K562 (cell line): Measurements from ENCODE around the gene DNAJB6. TPM values are rescaled to one million over a fixed set of nuclear protein-coding genes. Genes with fewer than 3 reads are reported as not detected.

ENCODE experiments used
- AFF1 ChIP-seq, 2 experiments: fragments of 450-650 bp; IDR thresholded peaks; 2 replicates each; pipeline ENCODE4 v1.6.1; 2018; ENCODE audit warnings: mild to moderate bottlenecking in 2 of 2, low read depth in 1 of 2; ENCODE audit not compliant: partially characterized antibody in 2 of 2
- CEBPB ChIP-seq: fragments of 450-650 bp; IDR thresholded peaks from 2 replicates; pipeline ENCODE4 v1.6.1; 2016; ENCODE audit warnings: missing genetic modification characterization, missing compliant biosample characterization
- ETV1 ChIP-seq: fragments of 450-650 bp; conservative IDR thresholded peaks from 2 replicates; pipeline ENCODE4 v1.6.1; 2016; ENCODE audit warnings: missing genetic modification characterization, control low read depth, low read depth, missing compliant biosample characterization
- PBX2 ChIP-seq, 2 experiments: IDR thresholded peaks in 1 of 2; conservative IDR thresholded peaks in 1 of 2; 2 replicates each; pipeline ENCODE4 v1.6.1; 2016; ENCODE audit warnings: low read depth in 2 of 2, mild to moderate bottlenecking in 1 of 2, missing compliant biosample characterization in 1 of 2, missing genetic modification characterization in 1 of 2, moderate library complexity in 1 of 2
- SMARCA4 ChIP-seq: fragments of 450-650 bp; IDR thresholded peaks from 2 replicates; pipeline ENCODE4 v1.6.1; 2016
- TCF7L2 ChIP-seq: fragments of 150-350 bp; IDR thresholded peaks from 2 replicates; pipeline ENCODE4 v1.6.1; 2016; ENCODE audit warnings: low read depth, mild to moderate bottlenecking, low read length, moderate library complexity
- THRAP3 ChIP-seq: fragments of 450-650 bp; IDR thresholded peaks from 2 replicates; pipeline ENCODE4 v1.6.1; 2016; ENCODE audit warnings: mild to moderate bottlenecking, inconsistent platforms, borderline replicate concordance
- ZBTB26 ChIP-seq: fragments of 450-650 bp; formaldehyde crosslinking; IDR thresholded peaks from 2 replicates; pipeline ENCODE4 v1.4.0; 2022; ENCODE audit warnings: missing genetic modification characterization
- ZMIZ1 ChIP-seq, 2 experiments: fragments of 150-350 bp in 1 of 2; IDR thresholded peaks; 2 replicates each; pipeline ENCODE4 v1.6.1; 2012 to 2016; ENCODE audit warnings: low read depth in 2 of 2, low read length in 2 of 2, mild to moderate bottlenecking in 1 of 2, moderate library complexity in 1 of 2
- ZNF280B ChIP-seq: fragments of 250-450 bp; sonication (Bioruptor Pico); IDR thresholded peaks from 2 replicates; pipeline ENCODE4 v1.5.1; 2021; ENCODE audit warnings: mild to moderate bottlenecking
- polyA plus RNA-seq, 8 experiments: library from polyadenylated mRNA; depleted of rRNA in 4 of 8; stranded (reverse) in 5 of 8; unstranded in 3 of 8; fragments of >200 nt; fragmentation: Nextera tagmentation in 2 of 8; fragmentation: Illumina TruSeq in 1 of 8; extraction: Ambion mirVana in 2 of 8; extraction: Trizol in 1 of 8; gene quantifications; 2 replicates each; pipeline versions ENCODE4 v1.2.1 to v1.2.3, GENCODE V29; 2011 to 2014; ENCODE audit warnings: inconsistent platforms in 1 of 8, missing spikeins in 1 of 8
- total RNA-seq, 7 experiments: library from RNA; depleted of rRNA in 6 of 7; stranded (reverse); fragments of >200 nt in 6 of 7; fragmentation: Illumina TruSeq in 2 of 7; extraction: Trizol in 2 of 7; gene quantifications; 2 replicates each; pipeline versions ENCODE4 v1.2.1 to v1.2.3, GENCODE V29; 2011 to 2021; ENCODE audit warnings: low replicate concordance in 1 of 7

Gene DNAJB6
- total and polyA plus RNA-seq, 9 of the 15 experiments (the other 6 are each of a cell fraction or from before 2014, with no cell fraction given), result 84.5 to 158 (median 135) TPM

- TF ChIP-seq ZMIZ1 (IDR thresholded peaks at IDR 0.05; ENCODE audit: low read depth in 2 of 2, low read length in 2 of 2), result no peak
- no peak for TF ChIP-seq ETV1 (tag)
- TF ChIP-seq CEBPB (tag), result no peak
- no peak for TF ChIP-seq TCF7L2
- no peak for TF ChIP-seq ZNF280B (CRISPR knock-in tag)
- peak in 1 of 2 experiments; percentile 24 for TF ChIP-seq AFF1 (IDR thresholded peaks at IDR 0.05; ENCODE audit: low read depth in 1 of 2, partially characterized antibody in 2 of 2)
- TF ChIP-seq THRAP3, result no peak
- TF ChIP-seq PBX2 (CRISPR knock-in tag; IDR thresholded peaks at IDR 0.05; ENCODE audit: low read depth), result no peak
- no peak for TF ChIP-seq PBX2 (tag; conservative IDR thresholded peaks at IDR 0.05; ENCODE audit: low read depth)
- no peak for TF ChIP-seq ZBTB26
- no peak; the same call in 1 of the 2 replicates for TF ChIP-seq SMARCA4
Observed at GRCh38 chr7:157339777-157340677, 3.2 kb downstream of the DNAJB6 start (continued).
